Measurements from ENCODE around the gene CEP131.
"Not testable (repeated sequence)": the region's sequence is repeated elsewhere in the genome, so short reads cannot be mapped to it uniquely, and the experiment has no call there.

CEP131 gene

DNA sequence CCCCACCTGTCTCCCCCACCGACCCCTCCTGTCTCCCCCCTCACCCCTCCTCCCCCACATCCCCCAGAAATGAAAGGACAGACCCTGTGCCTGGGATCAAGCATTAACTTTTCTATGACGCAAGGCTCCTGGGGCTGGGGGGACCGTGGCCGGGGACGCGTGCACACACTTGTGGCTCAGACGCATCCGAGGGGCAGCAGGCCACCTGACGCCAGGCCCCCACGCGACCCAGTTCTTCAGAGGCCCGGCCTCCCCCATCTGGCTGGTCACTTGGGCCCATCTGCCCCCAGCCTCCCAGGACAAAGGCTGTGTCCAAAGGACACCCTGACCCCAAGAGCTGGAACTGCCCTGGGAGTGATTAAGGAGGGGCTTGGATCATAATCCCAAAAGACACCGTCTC is 71.5 kb downstream of the CEP131 start:
- no peak for DNase-seq (ENCODE audit: low read depth)

DNA sequence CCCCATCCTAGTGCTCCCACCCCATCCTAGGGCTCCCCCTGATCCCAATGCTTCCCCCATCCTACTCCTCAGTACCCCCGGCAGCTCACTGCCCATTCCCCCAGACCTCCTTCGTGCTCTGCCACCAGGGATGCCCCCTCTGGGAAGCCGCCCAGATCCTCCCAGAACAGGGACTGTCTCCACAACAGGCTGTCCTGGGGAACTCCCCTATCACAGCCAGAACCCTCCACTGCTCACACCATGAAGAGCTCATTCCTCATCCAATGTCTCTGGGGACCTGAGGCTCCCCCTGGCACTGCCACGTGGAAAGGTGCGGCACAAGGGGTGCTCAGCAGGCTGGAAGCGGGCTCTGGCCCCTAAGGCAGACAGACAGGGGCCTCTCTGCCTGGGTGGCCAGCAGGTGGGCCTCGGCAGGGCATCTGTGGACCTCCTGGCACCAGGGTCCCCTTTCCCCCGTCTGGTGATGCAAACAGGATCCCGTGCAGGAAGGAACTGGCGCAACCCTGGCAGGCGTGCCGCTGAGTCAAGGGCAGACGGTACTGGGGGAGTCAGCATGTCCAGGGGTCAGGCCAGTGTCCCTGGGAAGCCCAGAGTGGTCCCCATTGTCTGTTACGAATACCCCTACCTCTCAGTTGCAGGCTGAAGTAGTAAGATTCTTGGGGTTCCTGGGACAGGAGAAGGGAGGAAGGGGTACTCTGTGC is 72.2 kb downstream of the CEP131 start:
- DNase-seq (ENCODE audit: low read depth): no peak

DNA sequence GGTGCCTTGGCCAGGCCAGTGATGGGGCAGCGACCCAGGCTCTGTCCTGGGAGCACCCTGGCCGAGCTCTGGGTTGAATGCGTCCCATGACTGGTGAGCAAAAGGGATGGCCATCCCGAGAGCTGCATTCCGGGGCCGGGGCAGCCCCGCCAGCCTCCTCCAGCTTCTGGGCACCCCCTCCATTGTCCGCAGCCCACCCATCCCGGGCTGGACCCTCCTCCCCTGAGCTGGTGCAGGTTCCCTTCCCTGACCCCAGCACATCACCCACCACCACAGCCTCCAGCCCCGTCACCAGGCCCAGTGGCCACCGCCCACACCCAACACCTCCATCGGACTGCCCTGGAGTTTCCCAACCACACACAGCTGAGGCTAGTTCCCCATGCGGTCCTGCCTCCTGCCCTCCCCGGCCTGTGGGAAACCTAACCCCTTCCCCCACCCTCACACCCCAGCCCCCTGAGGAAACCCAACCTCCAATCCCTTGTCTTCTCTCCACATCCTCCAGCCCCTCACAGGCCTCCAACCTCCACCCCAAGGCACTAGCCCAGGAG is 73.7 kb downstream of the CEP131 start:
- DNase-seq (ENCODE audit: low read depth): no peak

DNA sequence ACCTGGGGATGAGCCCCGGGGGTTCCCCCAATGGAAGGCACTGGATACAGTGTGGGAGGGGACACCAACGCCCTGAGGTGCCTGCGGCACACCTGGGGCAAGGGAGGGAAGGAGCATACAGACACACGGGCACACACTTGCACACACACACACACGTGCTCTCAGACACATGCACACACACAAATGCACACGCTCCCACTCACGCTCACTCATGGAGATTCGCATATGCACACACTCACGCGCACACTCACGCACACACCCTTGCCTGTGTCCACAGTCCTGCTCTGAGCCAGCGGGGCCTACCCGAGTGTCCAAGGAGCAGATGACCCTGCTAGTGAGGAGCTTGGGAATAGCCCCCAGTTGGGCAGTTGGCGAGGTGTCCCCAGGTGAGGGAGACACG is 74.2 kb downstream of the CEP131 start:
- DNase-seq (ENCODE audit: low read depth): no peak

DNA sequence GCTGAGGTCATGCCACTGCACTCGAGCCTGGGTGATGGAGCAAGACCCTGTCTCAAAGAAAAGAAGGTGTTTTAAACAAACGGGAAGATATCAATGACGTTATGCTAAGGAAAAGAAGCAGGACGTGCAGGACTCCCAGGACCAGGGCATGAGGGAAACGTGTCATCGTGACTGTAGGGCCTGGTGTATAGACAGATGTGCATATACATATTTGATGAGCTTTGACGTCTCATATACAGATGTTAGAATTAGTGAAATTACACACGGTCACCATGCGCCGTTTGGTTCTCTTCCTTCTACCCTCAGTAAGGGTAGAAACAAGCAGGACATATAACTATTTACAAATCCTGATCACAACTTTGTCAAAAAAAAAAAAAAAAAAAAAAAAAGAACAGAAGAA is 75.1 kb downstream of the CEP131 start:
- no peak for DNase-seq (ENCODE audit: low read depth)

DNA sequence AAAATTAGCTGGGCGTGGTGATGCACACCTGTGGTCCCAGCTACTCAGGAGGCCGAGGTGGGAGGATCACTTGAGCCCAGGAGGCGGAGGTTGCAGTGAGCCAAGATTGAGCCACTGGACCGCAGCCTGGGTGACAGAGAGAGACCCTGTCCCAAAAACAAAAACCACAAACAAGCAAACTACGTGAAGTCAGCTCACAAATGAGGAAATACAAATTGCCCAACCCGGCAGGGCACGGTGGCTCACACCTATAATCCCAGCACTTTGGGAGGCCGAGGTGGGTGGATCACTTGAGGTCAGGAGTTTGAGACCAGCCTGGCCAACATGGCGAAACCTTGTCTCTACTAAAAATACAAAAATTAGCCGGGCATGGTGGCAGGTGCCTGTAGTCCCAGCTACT is 76.6 kb downstream of the CEP131 start:
- not testable (repeated sequence) for DNase-seq (ENCODE audit: low read depth)

DNA sequence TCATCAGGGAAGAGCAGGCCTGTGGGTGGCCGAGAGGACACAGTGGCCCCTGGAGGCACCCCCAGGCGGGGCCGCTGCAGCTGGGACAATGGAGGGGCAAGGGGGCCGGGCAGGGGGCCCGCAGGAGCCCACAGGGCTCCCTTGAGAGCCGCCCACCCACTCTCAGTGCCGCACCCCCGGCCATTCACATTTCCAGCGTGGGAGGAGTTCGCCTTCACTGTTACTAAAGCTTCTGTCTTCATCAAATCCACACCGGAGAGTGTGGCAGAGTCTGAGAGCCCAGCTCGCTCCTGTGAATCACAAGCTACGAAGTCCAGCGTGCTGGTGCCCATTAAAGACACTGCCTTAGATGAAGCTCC is 78.4 kb downstream of the CEP131 start:
- DNase-seq (ENCODE audit: low read depth): no peak

DNA sequence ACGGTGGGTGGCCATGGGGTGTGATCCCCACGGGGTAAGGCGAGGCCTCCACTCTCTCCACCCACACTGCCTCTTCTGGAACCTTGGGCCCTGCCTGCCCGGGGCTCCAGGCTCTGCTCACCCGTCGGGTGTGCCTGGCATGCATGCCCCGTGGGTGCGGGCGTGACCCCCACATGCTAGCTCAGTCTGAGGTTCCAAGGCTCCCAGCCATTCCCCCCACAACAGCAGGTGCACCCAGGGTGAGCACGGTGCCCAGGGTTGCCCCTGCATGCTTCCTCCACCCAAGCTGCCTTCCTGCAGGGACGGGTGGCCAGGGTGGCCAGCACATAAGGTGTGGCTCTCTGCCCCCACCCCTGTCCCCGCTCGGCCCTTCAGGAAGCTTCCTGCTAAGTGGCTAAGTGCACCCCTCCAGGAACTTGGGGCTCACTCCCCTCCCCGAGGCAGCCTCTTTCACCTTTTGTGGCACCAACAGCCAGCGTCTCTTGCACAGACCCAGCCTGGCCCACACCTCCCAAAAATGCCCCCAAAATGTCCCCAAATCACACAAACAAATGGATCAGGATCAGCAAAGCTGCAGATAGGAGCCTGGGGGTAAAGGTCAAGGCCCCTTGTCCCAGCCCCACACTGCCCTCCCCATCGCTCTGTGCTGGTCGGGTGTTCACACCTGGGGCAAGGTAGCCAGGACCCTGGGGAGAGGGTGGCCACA is 78.9 kb downstream of the CEP131 start:
- DNase-seq (ENCODE audit: low read depth): no peak

DNA sequence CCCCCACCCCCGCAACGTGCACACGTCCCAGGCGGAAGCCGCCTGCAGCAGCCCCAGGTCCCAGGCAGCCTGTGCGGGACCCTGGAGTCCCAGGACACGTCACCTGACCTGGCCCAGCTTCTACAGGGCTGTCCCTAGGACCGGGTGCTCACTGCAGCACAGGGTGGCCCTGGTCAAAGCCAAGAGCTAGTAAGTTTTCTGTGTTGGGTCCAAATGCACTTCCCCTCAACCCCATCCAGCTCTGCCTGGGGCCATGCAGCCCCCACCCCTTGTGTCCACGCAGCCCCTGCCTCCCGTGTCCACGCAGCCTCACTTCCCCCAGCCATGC is 79.6 kb downstream of the CEP131 start:
- no peak for DNase-seq (ENCODE audit: low read depth)

DNA sequence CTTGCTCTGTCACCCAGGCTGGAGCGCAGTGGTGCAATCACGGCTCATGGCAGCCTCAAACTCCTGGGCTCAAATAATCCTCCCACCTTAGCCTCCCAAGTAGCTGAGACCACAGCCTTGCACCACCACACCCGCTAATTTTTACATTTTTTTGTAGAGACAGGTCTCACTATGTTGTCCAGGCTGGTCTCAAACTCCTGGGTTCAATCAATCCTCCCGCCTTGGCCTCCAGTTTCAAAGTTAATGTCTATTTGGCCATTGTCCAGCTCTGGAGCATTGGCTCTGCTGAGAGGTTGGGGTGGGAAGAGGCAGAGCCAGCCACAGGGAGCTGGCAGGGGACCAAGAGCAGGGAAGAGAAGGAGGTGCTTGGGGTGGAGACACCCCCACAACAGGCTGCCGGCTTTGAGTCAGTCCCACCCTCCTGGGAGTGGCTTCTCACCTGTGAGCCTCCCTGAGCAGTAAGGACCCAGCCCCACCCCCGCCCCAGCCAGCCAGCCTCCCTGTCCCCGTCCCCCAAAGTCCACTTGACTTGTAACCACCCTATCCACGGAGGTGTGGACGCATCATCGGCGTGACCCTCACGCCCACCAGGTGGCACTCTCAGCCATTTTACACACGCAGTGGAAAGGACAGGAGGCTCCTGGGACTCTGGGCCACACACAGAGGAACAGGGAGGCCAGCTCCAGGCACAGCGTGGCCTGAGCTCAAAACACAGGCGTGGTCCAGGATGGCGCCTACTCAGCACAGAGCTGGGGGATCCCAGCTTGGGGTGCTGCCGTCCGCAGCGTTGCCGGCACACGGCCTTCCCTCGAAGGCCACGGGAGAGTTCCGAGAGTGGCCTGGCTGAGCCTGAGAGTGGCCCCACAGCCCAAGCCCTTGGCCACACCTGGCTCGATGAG is 80.2 kb downstream of the CEP131 start:
- peak; percentile 28 for DNase-seq (ENCODE audit: low read depth)

DNA sequence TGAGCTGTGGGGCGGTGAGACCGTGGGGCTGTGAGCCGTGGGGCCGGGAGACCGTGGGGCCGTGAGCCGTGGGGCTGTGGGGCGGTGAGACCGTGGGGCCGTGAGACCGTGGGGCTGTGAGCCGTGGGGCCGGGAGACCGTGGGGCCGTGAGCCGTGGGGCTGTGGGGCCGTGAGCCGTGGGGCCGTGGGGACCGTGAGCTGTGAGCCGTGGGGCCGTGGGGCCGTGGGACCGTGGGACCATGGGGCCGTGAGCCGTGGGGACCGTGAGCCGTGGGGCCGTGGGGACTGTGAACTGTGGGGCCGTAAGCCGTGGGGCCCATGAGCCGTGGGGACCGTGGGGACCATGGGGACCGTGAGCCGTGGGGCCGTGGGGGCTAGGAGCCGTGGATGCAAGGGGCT is 82.1 kb downstream of the CEP131 start:
- DNase-seq (ENCODE audit: low read depth): no peak

DNA sequence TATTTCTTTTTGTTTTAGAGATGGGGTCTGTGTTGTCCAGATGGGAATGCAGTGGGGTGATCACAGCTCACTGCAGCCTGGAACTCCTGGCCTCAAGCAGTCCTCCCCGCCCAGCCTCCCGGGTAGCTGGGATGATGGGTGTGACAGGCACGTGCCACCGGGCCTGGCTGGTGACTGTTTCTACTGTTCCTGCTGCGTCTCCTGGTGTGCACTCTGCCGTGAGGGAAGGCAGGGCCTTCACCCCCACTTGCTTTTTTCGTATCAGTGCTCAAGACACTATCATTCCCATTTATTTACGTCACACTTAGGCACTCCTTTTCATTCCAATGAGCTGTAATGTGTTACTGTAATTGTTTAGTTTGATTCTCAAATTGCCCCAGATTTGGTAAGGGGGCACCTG is 82.7 kb downstream of the CEP131 start:
- DNase-seq (ENCODE audit: low read depth): no peak
